ENCODE data around the gene C19orf18. TPM values are rescaled to one million over a fixed set of nuclear protein-coding genes. Genes with fewer than 3 reads are reported as not detected.

C19orf18 gene
- total RNA-seq, 2 experiments from 2014 or later = 0.36 to 0.88 TPM

- no peak overlapping the region for H3K4me3 Mint-ChIP-seq
- H3K27me3 Mint-ChIP-seq = no peaks in the 10 kb centered on the region
- peaks cover 38% of the 10 kb centered on the region for H3K36me3 Mint-ChIP-seq (ENCODE audit: low read depth)
- H3K9me3 Mint-ChIP-seq = peaks cover 10% of the 10 kb centered on the region
- Histone ChIP-seq H3K9me3 (ENCODE audit: control insufficient read depth in 1 of 2, insufficient read depth in 1 of 2, low read length in 2 of 2) (peaks cover 39 to 78% of the 10 kb centered on the region in 2 experiments), H3K27ac (ENCODE audit: low read depth in 1 of 2, low read length in 2 of 2) (no peak overlapping the region), H3K4me1 (ENCODE audit: insufficient read depth, low read length) (no peaks in the 10 kb centered on the region), H3K27me3 (ENCODE audit: control insufficient read depth in 1 of 2, insufficient read depth in 2 of 2, low read length in 2 of 2) (peaks cover 0 to 2% of the 10 kb centered on the region in 2 experiments), H3K4me3 (ENCODE audit: low read length) (no peak overlapping the region), H3K36me3 (ENCODE audit: insufficient read depth, low read length) (no peaks in the 10 kb centered on the region)
- no peak for TF ChIP-seq CTCF (IDR thresholded peaks at IDR 0.05)
- no peak for ATAC-seq (ENCODE audit: poor library complexity)
- intact Hi-C loops (cut with DNase I, micrococcal nuclease) = no loop called here
- no peaks in the 10 kb centered on the region for H3K4me1 Mint-ChIP-seq (ENCODE audit: low read depth)
- ChIA-PET CTCF (no interaction called here), POLR2A (no interaction called here)
- H3K27ac Mint-ChIP-seq = no peak overlapping the region
- no peak for DNase-seq
Measured at GRCh38 chr19:57954996-57955395, 19.3 kb downstream of the C19orf18 start.

GRCh38 chr19:57949702-57950101 lies 24.6 kb downstream of the C19orf18 start:
- ChIA-PET CTCF (no interaction called here), POLR2A (no interaction called here)
- Histone ChIP-seq H3K4me1 (ENCODE audit: insufficient read depth, low read length) (peaks cover 17% of the 10 kb centered on the region), H3K9me3 (ENCODE audit: control insufficient read depth in 1 of 2, insufficient read depth in 1 of 2, low read length in 2 of 2) (peaks cover 34 to 67% of the 10 kb centered on the region in 2 experiments), H3K27ac (ENCODE audit: low read depth in 1 of 2, low read length in 2 of 2) (no peak overlapping the region), H3K36me3 (ENCODE audit: insufficient read depth, low read length) (peaks cover 4% of the 10 kb centered on the region), H3K27me3 (ENCODE audit: control insufficient read depth in 1 of 2, insufficient read depth in 2 of 2, low read length in 2 of 2) (no peaks in the 10 kb centered on the region), H3K4me3 (ENCODE audit: low read length) (no peak overlapping the region)
- TF ChIP-seq CTCF (IDR thresholded peaks at IDR 0.05) = no peak
- H3K4me3 Mint-ChIP-seq = no peak overlapping the region
- H3K27ac Mint-ChIP-seq = no peak overlapping the region
- DNase-seq (no peak), ATAC-seq (ENCODE audit: poor library complexity) (no peak)
- H3K27me3 Mint-ChIP-seq = no peaks in the 10 kb centered on the region
- peaks cover 50% of the 10 kb centered on the region for H3K36me3 Mint-ChIP-seq (ENCODE audit: low read depth)
- intact Hi-C loops (cut with DNase I, micrococcal nuclease) = loop anchor here (5.0 kb wide), 2 partner anchors 188 to 267 kb away; partner anchors contain the start of gene ZNF551 (in 1 of the 2)
- H3K4me1 Mint-ChIP-seq (ENCODE audit: low read depth) = peaks cover 21% of the 10 kb centered on the region
- peaks cover 18% of the 10 kb centered on the region for H3K9me3 Mint-ChIP-seq

- Mint-ChIP-seq H3K4me3 (no peak overlapping the region), H3K4me1 (ENCODE audit: low read depth) (peaks cover 21% of the 10 kb centered on the region), H3K9me3 (peaks cover 18% of the 10 kb centered on the region), H3K27me3 (no peaks in the 10 kb centered on the region), H3K27ac (no peak overlapping the region), H3K36me3 (ENCODE audit: low read depth) (peaks cover 50% of the 10 kb centered on the region)
- no peak for DNase-seq
- POLR2A ChIA-PET = no interaction called here
- Histone ChIP-seq H3K9me3 (ENCODE audit: control insufficient read depth in 1 of 2, insufficient read depth in 1 of 2, low read length in 2 of 2) (peaks cover 37 to 69% of the 10 kb centered on the region in 2 experiments), H3K36me3 (ENCODE audit: insufficient read depth, low read length) (peaks cover 6% of the 10 kb centered on the region), H3K27me3 (ENCODE audit: control insufficient read depth in 1 of 2, insufficient read depth in 2 of 2, low read length in 2 of 2) (no peaks in the 10 kb centered on the region), H3K27ac (ENCODE audit: low read depth in 1 of 2, low read length in 2 of 2) (no peak overlapping the region), H3K4me1 (ENCODE audit: insufficient read depth, low read length) (peaks cover 17% of the 10 kb centered on the region), H3K4me3 (ENCODE audit: low read length) (no peak overlapping the region)
- no peak for TF ChIP-seq CTCF (IDR thresholded peaks at IDR 0.05)
- CTCF ChIA-PET = no interaction called here
- no peak for ATAC-seq (ENCODE audit: poor library complexity)
- intact Hi-C loops (cut with DNase I, micrococcal nuclease) = loop anchor here (5.0 kb wide), 2 partner anchors 188 to 267 kb away; partner anchors contain the start of gene ZNF551 (in 1 of the 2)
Measured at GRCh38 chr19:57949296-57949695, 25.0 kb downstream of the C19orf18 start.
